Ovary (tissue), 3 donors: ENCODE data around the gene KRT2.

Experiments used
- CTCF ChIP-seq, 3 donors: fragments of 450-650 bp in 2 of 3; fragments of 200-600 bp in 1 of 3; IDR thresholded peaks; one replicate each; pipeline versions ENCODE4 v1.5.1 to v1.8.0; 2016 to 2022; ENCODE audit warnings: antibody characterized with exemption in 3 of 3, mild to moderate bottlenecking in 1 of 3
- EP300 ChIP-seq: sonication (generic); formaldehyde crosslinking; IDR thresholded peaks from one replicate; pipeline ENCODE4 v1.6.1; 2017; ENCODE audit warnings: antibody characterized with exemption
- POLR2A ChIP-seq: fragments of 450-650 bp; IDR thresholded peaks from one replicate; pipeline ENCODE4 v1.6.1; 2017; ENCODE audit warnings: antibody characterized with exemption, mild to moderate bottlenecking, moderate library complexity
- donor health status: DM: no; HTN: no; CAD: no.

- no peak for TF ChIP-seq CTCF (IDR thresholded peaks at IDR 0.05)
- TF ChIP-seq POLR2A, result no peak
- TF ChIP-seq EP300, result no peak
These were observed 19.4 kb downstream of the KRT2 start for GRCh38 chr12:52632656-52633055.
